CD4-positive, alpha-beta T cell treated with Interleukin-21 for 1 hour (primary cell): ENCODE data around the gene DCDC2B.
"Not testable (repeated sequence)": the region's sequence is repeated elsewhere in the genome, so short reads cannot be mapped to it uniquely, and the experiment has no call there.

ENCODE experiments used
- DNase-seq: peaks from one replicate; pipeline ENCODE4 v3.0.0-alpha.2; 2020

Gene DCDC2B

DNA sequence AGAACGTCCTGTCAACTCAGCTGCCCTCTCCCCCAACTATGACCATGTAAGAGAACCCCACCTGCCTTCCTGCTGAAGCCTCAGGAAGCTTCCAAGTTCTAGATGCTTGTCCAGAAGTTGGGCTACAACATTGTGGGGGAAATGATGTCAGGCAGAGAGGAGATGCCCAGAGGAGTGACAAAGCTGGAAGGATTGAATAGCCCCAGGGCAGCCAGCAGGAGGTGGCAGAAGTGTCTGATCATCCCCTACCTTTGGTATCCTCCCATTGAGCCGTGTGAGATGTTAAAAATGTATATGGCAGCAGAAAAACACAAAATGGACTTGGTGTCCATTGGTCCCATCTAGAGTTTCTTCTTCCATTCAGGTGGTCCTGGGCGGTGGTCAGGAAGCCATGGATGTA lies 19.9 kb downstream of the DCDC2B start:
- no peak for DNase-seq

DNA sequence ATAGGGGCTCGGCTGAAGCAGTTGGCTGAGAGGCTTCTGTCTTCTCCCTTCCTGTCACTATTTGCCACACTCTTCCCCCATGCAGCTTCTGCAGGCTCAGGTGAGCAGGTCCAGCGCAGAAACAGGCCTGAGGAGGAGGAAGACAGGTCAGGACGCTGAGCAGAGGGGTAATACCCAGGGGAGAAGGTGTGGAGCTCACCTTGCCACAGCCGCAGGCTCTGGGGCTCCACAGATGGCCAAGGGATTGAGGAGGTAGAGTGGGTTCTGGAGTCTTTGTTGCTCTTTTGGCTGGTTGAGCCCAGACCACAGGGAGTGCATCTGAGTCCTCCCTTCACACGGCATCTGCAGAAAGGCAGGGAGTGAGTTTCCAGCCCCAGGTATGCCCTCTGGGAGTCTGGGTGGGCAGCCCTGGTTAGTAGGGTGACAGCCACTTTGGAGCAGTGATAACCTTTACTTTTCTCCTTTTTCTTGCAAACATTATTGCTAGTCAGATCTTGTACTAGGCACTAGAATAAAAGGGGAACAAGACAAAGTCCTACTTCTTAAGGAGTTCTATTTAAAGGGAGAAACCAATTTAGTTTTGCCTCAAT lies 23.0 kb downstream of the DCDC2B start:
- DNase-seq: no peak

DNA sequence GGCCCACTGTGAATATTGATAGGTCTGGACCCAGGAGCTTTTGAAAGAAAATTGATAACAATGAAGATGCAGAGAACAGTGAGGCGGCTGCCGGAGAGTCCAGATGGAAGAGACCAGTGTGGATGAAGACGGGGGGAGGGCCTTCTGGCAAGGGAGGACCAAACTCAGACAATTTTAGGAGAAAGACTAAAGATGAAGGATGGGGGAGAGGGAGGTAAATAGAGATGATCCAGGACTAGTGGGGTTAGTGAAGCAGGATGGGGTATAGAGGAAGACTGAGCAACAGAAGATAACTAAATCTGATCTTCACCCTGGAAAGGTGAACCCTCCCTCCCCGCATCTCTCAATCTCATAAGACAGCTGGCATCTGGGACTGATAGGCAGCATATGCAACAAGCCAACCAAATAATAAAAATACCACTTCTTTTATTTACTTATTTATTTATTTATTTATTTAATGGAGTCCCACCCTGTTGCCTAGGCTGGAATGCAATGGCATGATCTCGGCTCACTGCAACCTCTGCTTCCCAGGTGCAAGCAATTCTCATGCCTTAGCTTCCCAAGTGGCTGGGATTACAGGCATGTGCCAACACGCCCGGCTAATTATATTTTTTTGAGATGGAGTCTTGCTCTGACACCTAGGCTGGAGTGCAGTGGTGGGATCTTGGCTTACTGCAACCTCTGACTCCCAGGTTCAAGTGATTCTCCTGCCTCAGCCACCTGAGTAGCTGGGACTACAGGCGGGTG lies 23.8 kb downstream of the DCDC2B start:
- DNase-seq: no peak

DNA sequence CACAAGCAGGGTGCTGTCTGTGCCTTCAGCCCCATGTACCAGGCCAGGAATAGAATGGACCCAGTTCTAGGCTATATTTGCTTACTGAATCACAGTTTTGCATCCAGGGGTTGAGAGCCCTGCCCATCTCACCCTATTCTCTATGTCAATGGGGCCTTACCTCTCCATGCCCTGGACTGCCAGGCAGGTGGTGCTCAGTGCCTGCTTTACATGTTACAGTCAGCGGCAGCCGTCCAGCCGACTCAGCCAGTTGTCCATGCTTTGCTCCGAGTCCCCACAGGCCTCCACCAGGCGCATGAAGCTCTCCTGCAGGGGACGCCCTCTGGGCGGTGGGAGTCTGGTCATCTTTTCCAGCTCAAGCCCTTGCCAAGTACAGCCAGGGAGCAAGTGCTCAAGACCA lies 25.9 kb downstream of the DCDC2B start:
- DNase-seq: no peak

DNA sequence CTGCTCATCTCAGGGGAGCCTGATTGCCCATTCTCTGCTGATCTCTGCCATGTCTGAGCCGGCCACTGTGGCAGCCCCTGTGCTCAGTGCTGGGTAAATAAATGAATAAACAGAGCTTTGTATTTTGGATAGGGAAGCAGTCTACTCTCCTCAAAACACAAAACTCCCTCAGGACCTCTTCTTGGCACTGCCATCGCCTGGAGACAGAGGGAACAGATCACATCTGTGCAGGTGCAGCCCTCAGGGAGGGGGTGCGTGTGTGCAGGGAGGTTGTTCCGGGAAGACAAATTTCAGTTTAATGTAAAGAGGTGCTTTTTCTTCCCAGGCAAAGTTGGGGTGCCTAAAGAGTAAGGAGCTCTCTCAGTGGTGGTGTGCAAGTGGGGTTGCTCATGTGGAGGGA lies 30.4 kb downstream of the DCDC2B start:
- DNase-seq: no peak

DNA sequence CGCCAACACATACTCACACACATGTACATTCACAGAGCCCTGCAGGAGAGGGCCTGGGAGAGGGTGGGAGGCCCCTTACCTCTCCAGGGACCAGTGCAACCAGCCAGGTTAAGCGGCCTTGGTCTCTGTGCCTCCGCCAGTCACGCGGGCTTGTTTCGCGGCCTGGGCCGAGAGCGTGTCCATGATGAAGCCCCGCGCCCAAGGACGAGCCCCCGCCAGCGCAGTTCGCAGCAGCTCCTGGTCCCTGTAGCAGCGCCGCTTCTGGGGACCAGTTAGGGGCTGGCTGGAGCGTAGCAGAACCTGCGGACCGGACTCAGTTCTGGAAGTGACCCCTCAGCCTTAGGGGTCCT lies 30.9 kb downstream of the DCDC2B start:
- DNase-seq: no peak

DNA sequence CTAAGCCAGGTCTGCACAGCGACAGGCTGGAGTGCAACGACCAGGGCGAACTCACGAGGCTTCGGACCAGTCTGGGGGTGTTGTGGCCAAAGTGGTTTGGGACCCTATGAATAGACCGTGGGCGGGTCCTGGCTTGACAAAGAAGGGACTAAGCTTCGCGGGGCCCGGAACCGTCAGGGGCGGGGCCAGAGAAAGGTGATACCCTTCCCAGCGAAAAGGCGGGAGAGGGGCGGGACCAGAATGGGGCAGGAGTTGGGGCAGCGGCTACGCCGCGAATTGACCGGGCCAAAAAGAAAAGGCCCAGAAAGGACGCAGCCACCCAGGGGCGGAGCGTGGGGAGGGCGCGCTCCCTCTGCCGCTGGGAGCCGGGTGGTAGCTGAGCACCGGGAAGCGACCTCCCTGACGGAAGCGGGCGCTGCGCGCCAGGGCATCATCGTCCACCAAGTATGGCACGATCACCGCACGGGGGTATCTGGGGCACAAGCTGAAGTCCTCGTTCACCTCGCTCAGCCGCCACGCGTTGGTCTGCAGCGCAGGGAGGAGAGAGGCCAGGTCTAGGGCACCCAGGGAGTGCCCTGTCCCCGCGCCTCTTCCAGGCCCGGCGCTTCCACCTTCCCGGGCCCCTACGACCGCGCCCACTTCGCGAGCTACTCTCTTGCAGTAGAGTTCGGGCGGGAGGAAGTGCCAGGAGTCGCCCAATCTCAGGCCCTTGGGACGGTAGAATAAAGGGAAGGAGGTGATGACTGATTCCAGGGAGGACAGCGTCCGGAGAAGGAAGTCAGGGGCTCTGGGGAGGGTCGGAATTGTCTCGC lies 31.5 kb downstream of the DCDC2B start:
- peak; percentile 67 for DNase-seq

DNA sequence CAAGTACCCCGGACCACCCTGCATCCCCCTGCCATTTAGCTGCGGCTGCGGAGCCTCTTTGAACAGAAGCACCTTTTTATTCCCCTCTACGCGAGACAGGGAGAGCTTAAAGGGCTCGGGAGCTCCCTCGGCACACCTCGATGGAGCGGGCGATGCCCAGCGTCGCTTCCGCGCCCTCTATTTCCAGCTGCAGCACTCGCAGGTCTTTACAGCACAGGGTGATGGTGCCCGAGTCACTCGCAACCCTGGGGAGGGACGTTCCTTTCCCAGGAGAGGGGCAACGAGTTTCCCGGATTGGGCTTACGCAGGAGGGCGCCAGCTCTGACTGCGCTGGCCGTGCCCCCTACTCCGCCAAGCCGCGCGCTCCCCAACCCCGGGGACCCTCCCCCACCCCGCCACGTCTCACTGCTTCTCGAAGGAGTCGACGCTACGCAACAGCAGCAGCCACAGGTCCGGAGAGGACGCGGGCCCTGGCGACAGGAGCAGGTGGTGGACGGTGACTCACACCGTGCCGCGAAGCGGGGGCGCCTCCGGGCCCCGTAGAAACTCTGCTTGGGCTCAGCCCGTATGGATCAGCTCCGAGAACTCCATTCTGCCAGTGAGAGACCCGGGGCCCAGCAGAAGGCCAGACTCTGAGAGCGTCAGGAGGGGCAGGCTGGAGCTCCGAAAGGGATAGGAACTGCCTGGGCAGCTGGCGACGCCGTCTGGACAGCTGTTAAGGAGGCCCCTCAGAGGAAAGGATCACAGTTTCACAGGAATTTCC lies 32.3 kb downstream of the DCDC2B start:
- peak; percentile 38 for DNase-seq

DNA sequence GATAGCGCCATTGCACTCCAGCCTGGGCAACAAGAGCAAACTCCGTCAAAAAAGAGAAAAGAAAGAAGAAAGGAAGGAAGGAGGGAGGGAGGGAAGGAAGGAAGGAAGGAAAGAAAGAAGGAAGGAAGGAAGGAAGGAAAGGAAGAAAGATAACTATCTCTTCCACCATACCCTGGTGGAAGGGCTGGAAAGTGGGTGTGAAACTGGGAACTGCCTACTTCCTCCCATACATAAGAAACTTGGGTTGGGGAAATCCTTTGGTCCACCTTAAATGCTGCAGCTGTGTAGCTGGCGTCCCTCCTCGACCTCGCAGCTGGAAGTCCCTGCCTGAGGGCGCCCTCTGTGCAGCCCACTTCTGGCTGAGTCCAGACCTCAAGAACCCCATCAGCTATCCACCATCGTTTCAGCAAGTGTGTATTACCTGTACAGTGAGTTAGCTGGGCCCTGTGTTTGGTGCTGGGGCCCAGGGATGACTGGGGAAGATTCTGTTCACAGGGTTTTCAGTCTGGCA lies 33.5 kb downstream of the DCDC2B start:
- DNase-seq: no peak

DNA sequence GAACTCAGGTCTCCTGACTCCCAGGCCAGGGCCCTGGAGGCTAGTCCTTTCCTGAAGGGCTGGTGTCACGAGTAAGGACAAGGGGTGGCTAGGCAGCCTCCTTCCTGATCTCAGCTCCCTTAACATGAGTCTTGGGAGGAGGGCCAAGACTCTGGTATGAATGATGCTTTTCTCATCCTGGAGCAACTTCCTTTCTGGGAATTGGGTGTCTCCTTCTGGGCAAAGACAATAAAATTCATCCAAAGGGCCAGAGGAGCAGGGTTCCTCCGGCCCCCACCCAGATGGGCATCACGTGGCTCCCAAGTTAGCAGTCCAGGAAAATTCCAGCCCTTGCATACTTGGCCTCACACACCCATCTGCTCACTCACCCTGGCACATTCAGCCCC lies 38.0 kb downstream of the DCDC2B start, which contains the start of gene FAM167B:
TSS of gene FAM167B (plus strand) at position 335 of the 386 bp plus-strand sequence. CDS start 200 bp downstream, outside the sequence.
- no peak for DNase-seq

DNA sequence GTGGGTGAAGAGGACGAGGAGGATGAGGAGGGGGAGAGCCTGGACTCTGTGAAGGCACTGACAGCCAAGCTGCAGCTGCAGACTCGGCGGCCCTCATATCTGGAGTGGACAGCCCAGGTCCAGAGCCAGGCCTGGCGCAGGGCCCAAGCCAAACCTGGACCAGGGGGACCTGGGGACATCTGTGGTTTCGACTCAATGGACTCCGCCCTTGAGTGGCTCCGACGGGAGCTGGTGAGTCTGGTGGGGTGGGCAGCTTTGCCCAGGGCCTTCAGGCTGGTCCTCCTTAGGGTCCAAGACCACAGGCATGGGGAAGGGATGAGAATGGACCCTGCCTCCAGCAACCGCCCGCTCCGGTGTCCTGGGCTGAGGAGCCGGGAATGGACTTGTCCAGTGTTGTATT lies 38.6 kb downstream of the DCDC2B start:
- no peak for DNase-seq

DNA sequence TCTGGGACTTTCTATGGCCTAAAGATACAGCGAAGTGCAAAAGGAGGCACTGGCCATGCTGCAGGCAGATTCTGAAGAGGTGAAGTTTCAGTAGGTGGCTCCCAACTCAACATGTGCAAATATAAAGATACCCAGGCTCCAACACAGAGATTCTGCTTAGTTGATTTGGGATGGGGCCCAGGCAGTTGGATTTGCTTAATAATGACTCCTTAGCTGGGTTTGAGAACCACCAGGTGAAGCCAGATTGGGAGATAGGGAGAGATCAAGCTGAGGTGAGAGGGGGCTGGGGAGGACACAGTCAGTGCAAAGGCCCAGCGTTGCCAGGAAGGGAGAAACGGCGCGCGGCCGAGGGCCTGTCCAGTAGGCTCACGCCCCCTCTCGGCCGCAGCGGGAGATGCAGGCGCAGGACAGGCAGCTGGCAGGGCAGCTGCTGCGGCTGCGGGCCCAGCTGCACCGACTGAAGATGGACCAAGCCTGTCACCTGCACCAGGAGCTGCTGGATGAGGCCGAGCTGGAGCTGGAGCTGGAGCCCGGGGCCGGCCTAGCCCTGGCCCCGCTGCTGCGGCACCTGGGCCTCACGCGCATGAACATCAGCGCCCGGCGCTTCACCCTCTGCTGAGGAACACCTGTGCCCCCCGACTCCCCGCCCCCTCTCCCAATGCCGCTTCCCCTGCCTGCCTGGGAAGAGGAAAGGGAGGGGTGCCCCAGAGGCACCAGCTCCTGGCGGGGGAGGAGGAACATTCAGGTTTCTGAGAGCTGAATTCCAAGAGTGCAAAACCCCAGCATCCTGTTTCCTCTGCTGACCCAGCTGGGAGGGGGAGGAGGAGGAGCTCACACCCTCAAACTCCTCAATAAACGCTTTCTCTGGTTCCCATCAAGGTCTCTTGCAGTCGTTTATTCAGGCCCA lies 39.3 kb downstream of the DCDC2B start:
- DNase-seq: peak; percentile 80

DNA sequence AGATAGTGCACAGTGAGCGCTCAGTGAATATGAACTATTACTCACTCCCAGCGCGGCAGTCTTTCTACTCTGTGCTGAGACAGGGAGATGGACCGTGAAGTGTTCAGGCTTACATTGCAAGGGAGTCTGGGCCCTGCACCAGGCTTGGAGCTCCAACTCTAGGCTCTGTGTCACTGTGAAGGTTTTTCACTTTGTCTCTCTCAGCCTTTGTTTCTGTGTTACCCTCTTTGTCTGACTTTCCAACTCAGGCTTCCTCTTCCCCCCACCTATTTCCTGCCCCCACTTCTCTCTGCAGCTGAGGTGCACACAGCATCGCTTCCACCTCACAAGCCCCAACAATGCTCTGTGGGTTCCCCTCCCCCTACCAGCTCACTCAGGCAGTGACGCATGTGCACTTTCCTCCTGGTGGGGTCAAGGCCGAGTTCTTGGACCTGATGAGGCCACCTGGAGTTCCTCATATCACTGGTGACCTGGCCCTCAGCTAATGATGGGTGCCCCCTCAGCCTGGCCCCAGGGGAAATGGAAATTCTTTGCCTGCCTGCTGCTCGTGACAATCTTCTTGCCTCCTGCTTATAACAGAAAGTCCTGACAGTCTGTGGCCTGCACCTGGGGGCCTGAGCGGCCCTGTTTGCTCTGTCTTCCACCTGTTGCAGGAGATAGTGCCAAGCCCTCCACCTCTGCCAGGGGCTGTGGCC lies 41.1 kb downstream of the DCDC2B start:
- peak; percentile 89 for DNase-seq

DNA sequence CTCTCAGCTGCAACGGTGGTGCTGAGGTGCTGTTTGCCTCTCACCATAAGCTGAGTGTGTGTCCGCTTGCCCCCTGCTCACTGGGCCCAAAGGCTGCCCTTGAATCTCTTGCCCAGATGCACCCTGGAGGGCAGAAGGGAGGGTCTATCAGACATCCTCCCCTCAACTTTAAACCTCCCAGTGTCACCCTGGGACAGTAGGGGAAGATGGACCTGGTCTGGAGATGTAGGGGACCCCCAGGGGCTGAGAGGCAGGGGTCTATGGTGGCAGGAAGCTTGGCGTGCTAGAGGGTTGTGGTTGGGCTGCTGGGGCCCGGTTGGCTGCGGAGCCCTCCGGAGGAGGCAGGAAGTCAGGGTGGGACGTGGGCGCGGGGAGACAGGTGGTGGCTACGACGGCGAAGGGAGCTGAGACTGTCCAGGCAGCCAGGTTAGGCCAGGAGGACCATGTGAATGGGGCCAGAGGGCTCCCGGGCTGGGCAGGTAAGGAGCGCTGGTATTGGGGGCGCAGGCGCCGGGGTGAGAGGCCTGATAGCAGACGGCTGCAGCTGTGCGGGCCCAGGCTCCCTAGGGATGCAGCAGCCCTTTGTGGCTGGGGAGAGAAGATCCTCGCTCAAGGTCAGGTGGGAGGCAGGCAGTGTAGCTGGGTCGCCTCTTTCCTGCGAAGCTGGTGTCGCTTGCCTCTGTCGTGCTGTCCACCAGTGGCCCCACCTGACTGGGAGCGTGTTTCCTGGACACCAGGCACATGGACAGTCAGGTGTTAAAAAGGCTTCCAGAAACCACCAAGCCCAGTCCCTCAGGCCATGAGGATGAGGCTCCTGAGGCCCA lies 42.2 kb downstream of the DCDC2B start, which contains the start of gene LCK:
TSS of gene LCK (plus strand) at position 373 of the 824 bp plus-strand sequence. CDS start 23,065 bp downstream, outside the sequence.
- peak; percentile 63 for DNase-seq

DNA sequence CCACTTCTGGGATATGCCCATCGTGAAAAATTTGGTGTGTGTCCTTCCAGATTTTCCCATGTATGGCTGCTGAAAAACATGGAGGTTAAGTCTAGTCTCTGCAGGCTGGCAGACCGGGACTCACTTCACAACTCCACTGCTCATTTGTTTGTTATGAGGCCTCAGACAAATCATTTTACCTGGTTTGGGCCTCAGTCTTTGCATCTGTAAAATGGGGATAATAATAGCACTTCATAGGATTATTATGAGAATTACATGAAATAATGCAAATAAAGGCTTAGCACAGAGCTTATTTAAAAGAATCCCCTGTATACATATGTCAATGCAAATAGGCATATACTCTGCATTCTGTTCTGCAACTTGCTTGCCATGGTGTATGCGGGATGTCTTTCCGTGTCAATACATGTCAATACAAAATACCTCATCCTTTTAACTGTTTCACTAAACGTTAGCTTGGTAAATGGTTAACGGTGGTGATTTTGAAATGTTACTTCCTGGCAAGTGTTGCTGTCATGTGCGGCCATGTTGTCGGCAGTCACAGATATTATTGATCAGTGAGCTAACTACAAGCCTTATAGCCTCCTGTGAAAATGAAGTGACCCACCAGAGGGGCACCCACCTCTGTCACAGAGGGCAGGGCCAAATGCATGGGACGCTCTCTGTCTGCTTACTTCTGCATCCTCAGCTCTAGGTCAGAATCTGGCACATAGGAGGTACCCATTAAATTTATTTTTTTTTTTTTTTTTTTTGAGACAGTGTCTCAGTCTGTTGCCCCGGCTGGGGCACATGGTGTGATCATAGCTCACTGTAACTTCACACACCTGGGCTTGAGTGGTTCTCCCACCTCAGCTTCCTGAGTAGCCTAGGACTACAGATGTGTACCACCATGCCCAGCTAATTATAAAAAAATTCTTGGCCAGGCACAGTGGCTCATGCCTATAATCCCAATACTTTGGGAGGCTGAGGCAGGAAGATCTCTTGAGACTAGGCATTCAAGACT lies 46.5 kb downstream of the DCDC2B start:
- peak; percentile 47 for DNase-seq

DNA sequence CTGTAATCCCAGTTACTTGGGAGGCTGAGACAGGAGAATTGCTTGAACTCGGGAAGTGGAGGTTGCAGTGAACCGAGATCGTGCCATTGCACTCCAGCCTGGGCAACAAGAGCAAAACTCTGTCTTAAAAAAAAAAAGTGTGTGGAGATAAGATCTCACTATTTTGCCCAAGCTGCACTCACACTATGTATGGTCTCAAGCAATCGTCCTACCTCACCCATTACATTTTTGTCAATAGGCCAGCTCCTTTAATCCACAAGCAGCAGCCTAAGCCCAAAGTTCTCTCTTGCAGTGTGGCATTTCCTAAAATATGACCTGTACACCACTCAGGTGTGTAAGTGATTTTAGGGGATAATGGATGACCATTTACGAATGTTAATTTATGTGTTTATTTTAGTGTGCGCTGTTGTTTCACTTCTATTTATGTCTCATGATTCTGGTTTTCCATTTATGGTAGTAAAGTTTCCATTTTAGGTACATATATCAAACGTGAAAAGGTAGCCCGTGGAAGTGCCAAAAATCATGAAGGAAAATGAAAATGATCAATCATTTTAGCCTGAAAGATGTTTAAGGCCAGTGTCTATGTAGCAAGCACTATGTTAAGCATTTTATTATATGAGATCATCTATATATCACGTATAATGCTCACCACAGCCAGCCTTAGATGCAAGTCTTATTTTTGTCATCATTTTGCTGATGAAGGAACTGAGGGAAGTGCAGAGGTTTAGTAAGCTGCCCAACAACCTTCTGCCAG lies 47.8 kb downstream of the DCDC2B start:
- DNase-seq: peak; percentile 32

DNA sequence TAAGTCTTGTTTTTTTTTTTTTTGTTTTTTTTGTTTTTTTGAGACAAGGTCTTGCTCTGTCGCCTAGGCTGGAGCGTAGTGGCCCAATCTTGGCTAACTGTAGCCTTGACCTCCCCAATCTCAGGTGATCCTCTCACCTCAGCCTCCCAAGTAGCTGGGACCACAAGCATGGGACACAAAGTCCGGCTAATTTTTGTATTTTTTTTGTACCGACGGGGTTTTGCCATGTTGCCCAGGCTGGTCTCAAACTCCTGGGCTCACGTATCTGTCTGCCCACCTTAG lies 48.3 kb downstream of the DCDC2B start:
- no peak for DNase-seq

DNA sequence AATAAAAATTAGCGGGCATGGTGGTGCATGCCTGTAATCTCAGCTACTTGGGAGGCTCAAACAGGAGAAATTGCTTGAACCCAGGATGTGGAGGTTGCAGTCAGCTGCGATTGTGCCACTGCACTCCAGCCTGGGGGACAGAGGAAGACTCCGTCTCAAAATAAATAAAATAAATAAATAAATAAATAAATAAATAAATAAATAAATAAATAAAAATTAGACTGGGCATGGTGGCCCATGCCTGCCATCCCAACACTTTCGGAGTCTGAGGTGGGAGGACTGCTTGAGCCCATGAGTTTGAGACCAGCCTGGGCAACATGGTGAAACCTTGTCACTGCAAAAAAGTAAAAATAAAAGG lies 54.3 kb downstream of the DCDC2B start:
- not testable (repeated sequence) for DNase-seq
